Neural cell (in vitro differentiated cells): Measurements from ENCODE around the gene CPAMD8. TPM values are rescaled to one million over a fixed set of nuclear protein-coding genes. Genes with fewer than 3 reads are reported as not detected.

Experiments
- H2AFZ ChIP-seq: fragments of 200-600, 300-800 bp; sonication (generic), shearing (Covaris generic); 2 replicates; pipeline ENCODE4 v1.6.0; 2014; ENCODE audit warnings: low read depth, mild to moderate bottlenecking, antibody characterized with exemption, low read length, moderate library complexity
- H3F3A ChIP-seq: fragments of 200-600 bp; shearing (Covaris generic); 2 replicates; pipeline ENCODE4 v1.6.1; 2016; ENCODE audit warnings: mild to moderate bottlenecking, moderate library complexity, mixed read lengths, antibody characterized with exemption, low read length; ENCODE audit not compliant: insufficient read depth, poor library complexity, severe bottlenecking
- H3K27ac ChIP-seq: fragments of 200-600, 300-800 bp; sonication (generic), shearing (Covaris generic); 2 replicates; pipeline ENCODE4 v1.5.1; 2014; ENCODE audit warnings: mild to moderate bottlenecking, low read length, moderate library complexity
- H3K27me3 ChIP-seq: fragments of 300-800, 200-600 bp; sonication (generic), shearing (Covaris generic); 2 replicates; pipeline ENCODE4 v1.6.0; 2014; ENCODE audit warnings: mild to moderate bottlenecking, low read depth, low read length, moderate library complexity; ENCODE audit not compliant: insufficient read depth
- H3K36me3 ChIP-seq: fragments of 300-800, 200-600 bp; sonication (generic), shearing (Covaris generic); 2 replicates; pipeline ENCODE4 v1.5.1; 2014; ENCODE audit warnings: mild to moderate bottlenecking, antibody characterized with exemption, low read length, moderate library complexity; ENCODE audit not compliant: insufficient read depth
- H3K4me2 ChIP-seq: fragments of 300-800, 200-600 bp; sonication (generic), shearing (Covaris generic); 2 replicates; pipeline ENCODE4 v1.6.0; 2014; ENCODE audit warnings: mild to moderate bottlenecking, low read length
- H3K4me3 ChIP-seq: fragments of 300-800, 200-600 bp; sonication (generic), shearing (Covaris generic); 2 replicates; pipeline ENCODE4 v1.5.1; 2014; ENCODE audit warnings: mild to moderate bottlenecking, low read length, moderate library complexity
- H3K79me2 ChIP-seq: fragments of 200-600 bp; shearing (Covaris generic); replicated peaks from 2 replicates; pipeline ENCODE4 v1.6.0; 2014; ENCODE audit warnings: mild to moderate bottlenecking, low read length, moderate library complexity; ENCODE audit not compliant: insufficient read depth
- H3K9ac ChIP-seq: fragments of 300-800, 200-600 bp; sonication (generic), shearing (Covaris generic); 2 replicates; pipeline ENCODE4 v1.6.1; 2016; ENCODE audit warnings: mild to moderate bottlenecking, low read length, mixed read lengths
- H3K9me2 ChIP-seq: fragments of 200-600 bp; shearing (Covaris generic); 2 replicates; pipeline ENCODE4 v1.6.1; 2016; ENCODE audit warnings: mild to moderate bottlenecking, low read length, mixed read lengths; ENCODE audit not compliant: insufficient read depth
- H3K9me3 ChIP-seq: fragments of 200-600, 300-800 bp; sonication (generic), shearing (Covaris generic); 2 replicates; pipeline ENCODE4 v1.6.1; 2016; ENCODE audit warnings: mild to moderate bottlenecking, mixed run types, low read length, moderate library complexity, mixed read lengths
- H4K20me1 ChIP-seq: fragments of 200-600 bp; shearing (Covaris generic); 2 replicates; pipeline ENCODE4 v1.6.1; 2016; ENCODE audit warnings: mild to moderate bottlenecking, mixed run types; ENCODE audit not compliant: insufficient read depth
- CTCF ChIP-seq: fragments of 450-650 bp; IDR thresholded peaks from 2 replicates; pipeline ENCODE4 v1.5.1; 2014; ENCODE audit warnings: antibody characterized with exemption, mild to moderate bottlenecking, moderate library complexity; ENCODE audit not compliant: poor library complexity, severe bottlenecking
- EP300 ChIP-seq: fragments of 450-650 bp; conservative IDR thresholded peaks from 2 replicates; pipeline ENCODE4 v1.6.1; 2014; ENCODE audit warnings: antibody characterized with exemption, mild to moderate bottlenecking, moderate library complexity; ENCODE audit not compliant: poor library complexity, severe bottlenecking
- EZH2 ChIP-seq: fragments of 200-600, 300-800 bp; shearing (Covaris generic), sonication (generic); IDR thresholded peaks from 2 replicates; pipeline ENCODE4 v1.6.1; 2014; ENCODE audit warnings: antibody characterized with exemption, low read length, borderline replicate concordance, mild to moderate bottlenecking; ENCODE audit not compliant: insufficient read depth, poor library complexity, severe bottlenecking
- MXI1 ChIP-seq: fragments of 450-650 bp; conservative IDR thresholded peaks from 2 replicates; pipeline ENCODE4 v1.6.1; 2014; ENCODE audit warnings: antibody characterized with exemption, mild to moderate bottlenecking; ENCODE audit not compliant: poor library complexity, severe bottlenecking
- POLR2AphosphoS5 ChIP-seq: IDR thresholded peaks from 2 replicates; pipeline ENCODE4 v1.6.1; 2012
- RAD21 ChIP-seq: fragments of 450-650 bp; conservative IDR thresholded peaks from 2 replicates; pipeline ENCODE4 v1.6.1; 2014; ENCODE audit warnings: antibody characterized with exemption, mild to moderate bottlenecking, moderate library complexity
- REST ChIP-seq: IDR thresholded peaks from 2 replicates; pipeline ENCODE4 v1.6.1; 2012; ENCODE audit warnings: borderline replicate concordance
- SMC3 ChIP-seq: fragments of 450-650 bp; conservative IDR thresholded peaks from 2 replicates; pipeline ENCODE4 v1.6.1; 2014; ENCODE audit warnings: antibody characterized with exemption, mild to moderate bottlenecking, moderate library complexity; ENCODE audit not compliant: poor library complexity
- TAF1 ChIP-seq: IDR thresholded peaks from 2 replicates; pipeline ENCODE4 v1.6.1; 2012; ENCODE audit warnings: low read depth
- polyA plus RNA-seq: library from polyadenylated mRNA; depleted of rRNA; stranded (reverse); fragments of >200 nt; gene quantifications from 2 replicates; pipeline ENCODE4 v1.2.3, GENCODE V29; 2014

The CPAMD8 gene
- polyA plus RNA-seq, 1 donor from 2014 or later, result 1.9 TPM

- Histone ChIP-seq H3K4me3 (no peak overlapping the region), H3K9me3 (no peaks in the 10 kb centered on the region), H3K36me3 (no peaks in the 10 kb centered on the region), H3K27me3 (no peaks in the 10 kb centered on the region), H3K27ac (no peak overlapping the region), H3K4me2 (no peak overlapping the region), H4K20me1 (no peaks in the 10 kb centered on the region), H2AFZ (no peak overlapping the region), H3K79me2 (no peaks in the 10 kb centered on the region), H3K9ac (no peak overlapping the region), H3F3A (no peaks in the 10 kb centered on the region), H3K9me2 (no peaks in the 10 kb centered on the region)
- TF ChIP-seq TAF1, result no peak
Observed at GRCh38 chr19:17006579-17006978, 20.0 kb downstream of the CPAMD8 start.

- H3K79me2 ChIP-seq, result no peaks in the 10 kb centered on the region
- no peak overlapping the region for H3K27ac ChIP-seq
- TF ChIP-seq RAD21 (no peak), MXI1 (no peak), EZH2 (no peak), SMC3 (no peak), CTCF (no peak), REST (no peak), POLR2AphosphoS5 (no peak), EP300 (no peak), TAF1 (no peak)
- no peaks in the 10 kb centered on the region for H3F3A ChIP-seq
- no peak overlapping the region for H2AFZ ChIP-seq
- H3K9me2 ChIP-seq, result no peaks in the 10 kb centered on the region
- no peak overlapping the region for H3K9ac ChIP-seq
- H3K4me3 ChIP-seq, result no peak overlapping the region
- no peaks in the 10 kb centered on the region for H3K36me3 ChIP-seq
- no peaks in the 10 kb centered on the region for H3K9me3 ChIP-seq
- H4K20me1 ChIP-seq, result no peaks in the 10 kb centered on the region
- H3K4me2 ChIP-seq, result no peak overlapping the region
- H3K27me3 ChIP-seq, result no peaks in the 10 kb centered on the region
Observed at GRCh38 chr19:17005000-17005399, 21.6 kb downstream of the CPAMD8 start.

GRCh38 chr19:17004386-17004785, 22.2 kb downstream of the CPAMD8 start:
- H3K27me3 ChIP-seq, result no peaks in the 10 kb centered on the region
- no peaks in the 10 kb centered on the region for H3K9me3 ChIP-seq
- H4K20me1 ChIP-seq, result no peaks in the 10 kb centered on the region
- H3K36me3 ChIP-seq, result no peaks in the 10 kb centered on the region
- H3F3A ChIP-seq, result no peaks in the 10 kb centered on the region
- TF ChIP-seq REST (no peak), TAF1 (no peak), POLR2AphosphoS5 (no peak), CTCF (no peak), MXI1 (no peak), EZH2 (no peak), RAD21 (no peak), EP300 (no peak), SMC3 (no peak)
- no peak overlapping the region for H3K4me2 ChIP-seq
- no peaks in the 10 kb centered on the region for H3K79me2 ChIP-seq
- no peaks in the 10 kb centered on the region for H3K9me2 ChIP-seq
- H3K9ac ChIP-seq, result no peak overlapping the region
- no peak overlapping the region for H3K27ac ChIP-seq
- no peak overlapping the region for H3K4me3 ChIP-seq
- no peak overlapping the region for H2AFZ ChIP-seq
